H1 (cell line): ENCODE results near the gene FBXL5. TPM values are rescaled to one million over a fixed set of nuclear protein-coding genes. Genes with fewer than 3 reads are reported as not detected.
A peak's percentile ranks its signal among the peaks of the same experiment; 100 is the strongest.

ENCODE experiments used
- CTCF ChIA-PET: fragments of 300-600 bp; sonication (Branson Sonifier 250); formaldehyde crosslinking; loops from one replicate; lab custom pipeline; 2021; ENCODE audit not compliant: partially characterized antibody; lab: Charles Lee
- POLR2A ChIA-PET: fragments of 300-600 bp; sonication (Branson Sonifier 250); formaldehyde crosslinking; loops from one replicate; lab custom pipeline; 2021; ENCODE audit warnings: inconsistent platforms; ENCODE audit not compliant: partially characterized antibody; lab: Charles Lee
- DNase-seq, 2 experiments: peaks; one replicate each; pipeline versions ENCODE4 v3.0.0 to v3.0.0-alpha.2; 2010 to 2022; ENCODE audit warnings: low spot score in 2 of 2, low read depth in 1 of 2, mixed read lengths in 1 of 2
- FAIRE-seq: peaks from 2 replicates; lab custom pipeline; 2011; peaks lifted over from hg19 to GRCh38; lab: Jason Lieb, UNC
- H2AFZ ChIP-seq: 2 replicates; pipeline ENCODE4 v1.8.1; 2012; ENCODE audit warnings: low read length, inconsistent platforms
- H2AK5ac ChIP-seq: 2 replicates; pipeline ENCODE4 v1.6.1; 2013; ENCODE audit warnings: low read depth, low read length
- H2BK120ac ChIP-seq: replicated peaks from 2 replicates; pipeline ENCODE3; 2013; ENCODE audit warnings: low read depth, low read length, inconsistent platforms
- H2BK12ac ChIP-seq: 2 replicates; pipeline ENCODE4 v1.6.1; 2013; ENCODE audit warnings: low read depth, low read length
- H2BK15ac ChIP-seq: 2 replicates; pipeline ENCODE4 v1.6.1; 2013; ENCODE audit warnings: low read length
- H2BK20ac ChIP-seq: 2 replicates; pipeline ENCODE4 v1.6.1; 2013; ENCODE audit warnings: low read length
- H2BK5ac ChIP-seq: 2 replicates; pipeline ENCODE4 v1.6.1; 2013; ENCODE audit warnings: low read depth, low read length
- H3K14ac ChIP-seq: 2 replicates; pipeline ENCODE4 v1.6.1; 2013; ENCODE audit warnings: inconsistent platforms; ENCODE audit not compliant: insufficient read length
- H3K18ac ChIP-seq: 2 replicates; pipeline ENCODE4 v1.6.1; 2013; ENCODE audit warnings: low read length; ENCODE audit errors: extremely low read depth
- H3K23ac ChIP-seq: 2 replicates; pipeline ENCODE4 v1.6.1; 2013; ENCODE audit warnings: inconsistent platforms; ENCODE audit not compliant: insufficient read length
- H3K23me2 ChIP-seq: 2 replicates; pipeline ENCODE4 v1.6.1; 2013; ENCODE audit warnings: low read depth, low read length
- H3K27ac ChIP-seq: 2 replicates; pipeline ENCODE4 v1.6.1; 2011; ENCODE audit warnings: low read depth, low read length, inconsistent platforms
- H3K27me3 ChIP-seq, 4 experiments: replicated peaks in 1 of 4; 1 replicate in 1 of 4; 2 replicates in 3 of 4; pipeline versions ENCODE4 v1.6.1 to v1.8.1; 2011 to 2013; ENCODE audit warnings: low read length in 3 of 4, mild to moderate bottlenecking in 3 of 4, inconsistent platforms in 2 of 4, mixed read lengths in 2 of 4, moderate library complexity in 1 of 4; ENCODE audit not compliant: control insufficient read depth in 3 of 4, insufficient read depth in 3 of 4; ENCODE audit errors: extremely low read depth in 1 of 4
- H3K36me3 ChIP-seq, 4 experiments: 2 replicates each; pipeline versions ENCODE4 v1.6.1 to v1.8.1; 2011 to 2013; ENCODE audit warnings: mild to moderate bottlenecking in 4 of 4, low read length in 3 of 4, moderate library complexity in 2 of 4, control low read depth in 1 of 4, inconsistent platforms in 1 of 4; ENCODE audit not compliant: insufficient read depth in 4 of 4, control insufficient read depth in 2 of 4
- H3K4ac ChIP-seq: replicated peaks from 2 replicates; pipeline ENCODE3; 2013; ENCODE audit warnings: low read length, low read depth, mixed read lengths, inconsistent platforms; ENCODE audit not compliant: insufficient read length
- H3K4me1 ChIP-seq, 4 experiments: replicated peaks in 1 of 4; 1 replicate in 1 of 4; 2 replicates in 3 of 4; pipeline versions ENCODE4 v1.6.1 to v1.8.1; 2011 to 2013; ENCODE audit warnings: low read length in 3 of 4, inconsistent platforms in 2 of 4, mixed read lengths in 1 of 4; ENCODE audit not compliant: insufficient read depth in 4 of 4, control insufficient read depth in 3 of 4
- H3K4me2 ChIP-seq, 2 experiments: 2 replicates each; pipeline versions ENCODE4 v1.6.1 to v1.8.1; 2011 to 2013; ENCODE audit warnings: low read depth in 2 of 2, low read length in 2 of 2, control low read depth in 1 of 2, inconsistent platforms in 1 of 2, mild to moderate bottlenecking in 1 of 2; ENCODE audit not compliant: insufficient read depth in 1 of 2
- H3K4me3 ChIP-seq, 4 experiments: fragments of 200-600, 300-600 bp in 1 of 4; sonication (generic), shearing (Covaris generic), sonication (Bioruptor Twin) in 1 of 4; 2 replicates each; pipeline versions ENCODE4 v1.5.1 to v1.8.1; 2011 to 2016; ENCODE audit warnings: low read length in 4 of 4, low read depth in 3 of 4, control low read depth in 2 of 4, inconsistent platforms in 2 of 4, mild to moderate bottlenecking in 2 of 4, mixed read lengths in 1 of 4, moderate library complexity in 1 of 4; ENCODE audit not compliant: insufficient read depth in 2 of 4; ENCODE audit errors: extremely low read depth in 1 of 4
- H3K56ac ChIP-seq: replicated peaks from 2 replicates; pipeline ENCODE3; 2013; ENCODE audit warnings: low read depth, mild to moderate bottlenecking, mixed read lengths, low read length, inconsistent platforms; ENCODE audit not compliant: insufficient read length
- H3K79me1 ChIP-seq: 2 replicates; pipeline ENCODE4 v1.6.1; 2013; ENCODE audit warnings: low read depth, low read length, control low read depth
- H3K79me2 ChIP-seq, 2 experiments: 2 replicates each; pipeline versions ENCODE4 v1.6.1 to v1.8.1; 2012 to 2013; ENCODE audit warnings: low read length in 2 of 2, mild to moderate bottlenecking in 2 of 2, inconsistent platforms in 1 of 2; ENCODE audit not compliant: insufficient read depth in 2 of 2, control insufficient read depth in 1 of 2
- H3K9ac ChIP-seq, 4 experiments: replicated peaks in 1 of 4; 1 replicate in 1 of 4; 2 replicates in 3 of 4; pipeline versions ENCODE4 v1.6.1 to v1.8.1; 2011 to 2013; ENCODE audit warnings: low read depth in 3 of 4, low read length in 3 of 4, control low read depth in 2 of 4, mild to moderate bottlenecking in 2 of 4, moderate library complexity in 2 of 4, inconsistent platforms in 1 of 4; ENCODE audit errors: extremely low read depth in 1 of 4
- H3K9me3 ChIP-seq, 2 experiments: 2 replicates each; pipeline versions ENCODE4 v1.6.1 to v1.8.1; 2012 to 2013; ENCODE audit warnings: mild to moderate bottlenecking in 2 of 2, moderate library complexity in 2 of 2, control low read depth in 1 of 2, inconsistent platforms in 1 of 2, low read depth in 1 of 2, low read length in 1 of 2, mixed read lengths in 1 of 2; ENCODE audit not compliant: insufficient read depth in 2 of 2
- H4K20me1 ChIP-seq, 2 experiments: replicated peaks in 1 of 2; 2 replicates each; pipeline versions ENCODE3 to v1.8.1; 2011 to 2013; ENCODE audit warnings: inconsistent platforms in 2 of 2, low read length in 2 of 2, mild to moderate bottlenecking in 1 of 2; ENCODE audit not compliant: insufficient read depth in 2 of 2, control insufficient read depth in 1 of 2
- H4K5ac ChIP-seq: 2 replicates; pipeline ENCODE4 v1.6.1; 2013; ENCODE audit warnings: low read length, low read depth, mixed read lengths, inconsistent platforms; ENCODE audit not compliant: insufficient read length
- H4K8ac ChIP-seq: 2 replicates; pipeline ENCODE4 v1.8.0; 2013; ENCODE audit warnings: mild to moderate bottlenecking, moderate library complexity, low read length, inconsistent platforms; ENCODE audit not compliant: insufficient read depth; ENCODE audit errors: extremely low read depth
- H4K91ac ChIP-seq: replicated peaks from 2 replicates; pipeline ENCODE3; 2013; ENCODE audit warnings: low read length, mixed read lengths, inconsistent platforms; ENCODE audit not compliant: insufficient read length
- GTF2F1 ChIP-seq: IDR thresholded peaks from 2 replicates; pipeline ENCODE4 v1.6.1; 2012; ENCODE audit warnings: low read depth, low read length, improper control_type of control experiment, borderline replicate concordance
- KDM5A ChIP-seq: fragments of 200-600 bp; IDR thresholded peaks from 2 replicates; pipeline ENCODE4 v1.7.1; 2012; ENCODE audit warnings: mild to moderate bottlenecking, low read length, inconsistent platforms, mixed read lengths
- POU5F1 ChIP-seq: IDR thresholded peaks from 2 replicates; pipeline ENCODE4 v1.6.1; 2011; ENCODE audit warnings: low read depth, mild to moderate bottlenecking, low read length, moderate library complexity
- RXRA ChIP-seq: IDR thresholded peaks from 2 replicates; pipeline ENCODE4 v1.6.1; 2011; ENCODE audit warnings: low read depth, mild to moderate bottlenecking, low read length, moderate library complexity; ENCODE audit not compliant: insufficient read depth
- SUZ12 ChIP-seq: fragments of 200-600 bp; sonication (generic); IDR thresholded peaks from 2 replicates; pipeline ENCODE4 v1.6.1; 2012; ENCODE audit warnings: mild to moderate bottlenecking, inconsistent platforms, low read length, moderate library complexity, mixed read lengths
- WGBS, 2 experiments: shearing (Covaris generic) in 1 of 2; methylation state at CpG; one replicate each; pipeline versions ENCODE4 v1.1.6 to v1.1.7; 2013 to 2015; ENCODE audit warnings: low lambda C conversion rate in 2 of 2, mixed read lengths in 2 of 2, inconsistent platforms in 1 of 2, low coverage in 1 of 2, missing lambda C conversion rate in 1 of 2; ENCODE audit not compliant: insufficient replicate concordance in 2 of 2, insufficient coverage in 1 of 2, insufficient read length in 1 of 2; ENCODE audit errors: extremely low coverage in 1 of 2, missing lambda C conversion rate in 1 of 2; 5-methylcytosine and 5-hydroxymethylcytosine counted together
- polyA plus RNA-seq, 7 experiments: library from polyadenylated mRNA; depleted of rRNA in 3 of 7; stranded (reverse) in 5 of 7; unstranded in 2 of 7; fragments of >200 nt in 5 of 7; fragments of 200-250 nt in 2 of 7; gene quantifications; 1 replicate in 5 of 7; 2 replicates in 1 of 7; 4 replicates in 1 of 7; pipeline versions ENCODE4 v1.2.1 to v1.2.3, GENCODE V29; 2011 to 2013; ENCODE audit warnings: missing spikeins in 2 of 7, mixed read lengths in 2 of 7
- total RNA-seq: library from RNA; stranded (reverse); fragmentation: NEBNext Ultra II Directional; extraction: Animal tissue kit (Norgen Biotek cat#: 25700); gene quantifications from 2 replicates; pipeline ENCODE4 v1.2.1, GENCODE V29; 2021
- TF ChIP-seq, protein P1 (sequence below): IDR thresholded peaks from 2 replicates; pipeline ENCODE4 v1.6.1; 2012; ENCODE audit warnings: low read length, inconsistent platforms
- TF ChIP-seq, protein P2 (sequence below), 3 experiments: IDR thresholded peaks; 1 replicate in 2 of 3; 2 replicates in 1 of 3; pipeline versions ENCODE4 v1.5.1 to v1.6.1; 2011; ENCODE audit warnings: low read length in 3 of 3, mild to moderate bottlenecking in 3 of 3, inconsistent platforms in 2 of 3, low read depth in 1 of 3, moderate library complexity in 1 of 3; ENCODE audit not compliant: insufficient read depth in 1 of 3; ENCODE audit errors: control extremely low read depth in 1 of 3

Gene FBXL5
- total and polyA plus RNA-seq, 2 of the 8 experiments (the other 6 are each of a cell fraction or from before 2014, with no cell fraction given): 34.6 to 62.7 TPM

- H3K79me1 ChIP-seq: no peaks in the 10 kb centered on the region; the same call in 1 of the 2 replicates
- ChIA-PET CTCF (interaction anchor here (0.6 to 2.2 kb wide), 13 partner anchors 11 to 175 kb away, joined by 3 to 9 read pairs (median 3); no protein-coding TSS in a partner anchor), POLR2A (interaction anchor here (0.6 to 1.4 kb wide), 3 partner anchors 10 to 171 kb away, joined by 3 to 6 read pairs (median 4); no protein-coding TSS in a partner anchor)
- no peak overlapping the region for H2AFZ ChIP-seq
- H3K18ac ChIP-seq: no peak overlapping the region
- H3K23me2 ChIP-seq: peaks cover 1% of the 10 kb centered on the region; the same call in 1 of the 2 replicates
- 41% methylated on average over 5 of the region's 5 CpGs; no CpG with 5 or more reads in 1 of the 2 experiments for WGBS, 2 experiments
- no peak overlapping the region for H3K9ac ChIP-seq
- no peak overlapping the region for H2BK12ac ChIP-seq
- H3K56ac ChIP-seq: no peak overlapping the region
- no peaks in the 10 kb centered on the region for H3K27me3 ChIP-seq
- FAIRE-seq: peak; percentile 100
- H3K27ac ChIP-seq: no peak overlapping the region
- no peak overlapping the region for H2BK5ac ChIP-seq
- no peak overlapping the region for H4K5ac ChIP-seq
- no peaks in the 10 kb centered on the region for H3K36me3 ChIP-seq
- no peak for DNase-seq
- H2BK20ac ChIP-seq: no peak overlapping the region
- H3K23ac ChIP-seq: no peak overlapping the region
- H2BK15ac ChIP-seq: no peak overlapping the region
- peaks cover 0 to 2% of the 10 kb centered on the region in 2 experiments for H4K20me1 ChIP-seq
- H4K8ac ChIP-seq: no peak overlapping the region
- H3K4ac ChIP-seq: no peak overlapping the region
- H4K91ac ChIP-seq: no peak overlapping the region
- no peak overlapping the region for H2AK5ac ChIP-seq
- H3K9me3 ChIP-seq: no peaks in the 10 kb centered on the region
- H2BK120ac ChIP-seq: no peak overlapping the region
- H3K4me2 ChIP-seq: peak overlapping the region in 1 of 2 experiments; percentile 44; a peak in 1 of 4 replicates
- H3K4me1 ChIP-seq: peaks cover 0 to 5% (median 0%) of the 10 kb centered on the region in 4 experiments; a peak in 1 of 7 replicates
- peaks cover 6 to 87% of the 10 kb centered on the region in 2 experiments; a peak in 3 of 4 replicates for H3K79me2 ChIP-seq
- H3K14ac ChIP-seq: no peak overlapping the region
- no peak overlapping the region for H3K4me3 ChIP-seq
- no peak for TF ChIP-seq RXRA
- TF ChIP-seq GTF2F1: no peak
- no peak for TF ChIP-seq SUZ12
- no peak; the same call in 1 of the 2 replicates for TF ChIP-seq KDM5A
- TF ChIP-seq, protein P1, sequence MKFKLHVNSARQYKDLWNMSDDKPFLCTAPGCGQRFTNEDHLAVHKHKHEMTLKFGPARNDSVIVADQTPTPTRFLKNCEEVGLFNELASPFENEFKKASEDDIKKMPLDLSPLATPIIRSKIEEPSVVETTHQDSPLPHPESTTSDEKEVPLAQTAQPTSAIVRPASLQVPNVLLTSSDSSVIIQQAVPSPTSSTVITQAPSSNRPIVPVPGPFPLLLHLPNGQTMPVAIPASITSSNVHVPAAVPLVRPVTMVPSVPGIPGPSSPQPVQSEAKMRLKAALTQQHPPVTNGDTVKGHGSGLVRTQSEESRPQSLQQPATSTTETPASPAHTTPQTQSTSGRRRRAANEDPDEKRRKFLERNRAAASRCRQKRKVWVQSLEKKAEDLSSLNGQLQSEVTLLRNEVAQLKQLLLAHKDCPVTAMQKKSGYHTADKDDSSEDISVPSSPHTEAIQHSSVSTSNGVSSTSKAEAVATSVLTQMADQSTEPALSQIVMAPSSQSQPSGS: 0 out of 2 replicates have a peak, but pooled peaks have one; percentile 28
- TF ChIP-seq POU5F1: no peak
- TF ChIP-seq, protein P2, sequence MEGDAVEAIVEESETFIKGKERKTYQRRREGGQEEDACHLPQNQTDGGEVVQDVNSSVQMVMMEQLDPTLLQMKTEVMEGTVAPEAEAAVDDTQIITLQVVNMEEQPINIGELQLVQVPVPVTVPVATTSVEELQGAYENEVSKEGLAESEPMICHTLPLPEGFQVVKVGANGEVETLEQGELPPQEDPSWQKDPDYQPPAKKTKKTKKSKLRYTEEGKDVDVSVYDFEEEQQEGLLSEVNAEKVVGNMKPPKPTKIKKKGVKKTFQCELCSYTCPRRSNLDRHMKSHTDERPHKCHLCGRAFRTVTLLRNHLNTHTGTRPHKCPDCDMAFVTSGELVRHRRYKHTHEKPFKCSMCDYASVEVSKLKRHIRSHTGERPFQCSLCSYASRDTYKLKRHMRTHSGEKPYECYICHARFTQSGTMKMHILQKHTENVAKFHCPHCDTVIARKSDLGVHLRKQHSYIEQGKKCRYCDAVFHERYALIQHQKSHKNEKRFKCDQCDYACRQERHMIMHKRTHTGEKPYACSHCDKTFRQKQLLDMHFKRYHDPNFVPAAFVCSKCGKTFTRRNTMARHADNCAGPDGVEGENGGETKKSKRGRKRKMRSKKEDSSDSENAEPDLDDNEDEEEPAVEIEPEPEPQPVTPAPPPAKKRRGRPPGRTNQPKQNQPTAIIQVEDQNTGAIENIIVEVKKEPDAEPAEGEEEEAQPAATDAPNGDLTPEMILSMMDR (IDR thresholded peaks at IDR 0.05; ENCODE audit: control extremely low read depth in 1 of 3, insufficient read depth in 1 of 3, low read depth in 1 of 3, low read length in 3 of 3): peak; percentile 19 to 73 (median 71)
These were observed 5.1 kb downstream of the FBXL5 start for GRCh38 chr4:15649914-15650545.
